Neural cell (in vitro differentiated cells): ENCODE results near the gene COPS7A. TPM values are rescaled to one million over a fixed set of nuclear protein-coding genes. Genes with fewer than 3 reads are reported as not detected.

Source experiments
- H2AFZ ChIP-seq: fragments of 200-600, 300-800 bp; sonication (generic), shearing (Covaris generic); 2 replicates; pipeline ENCODE4 v1.6.0; 2014; ENCODE audit warnings: low read depth, mild to moderate bottlenecking, antibody characterized with exemption, low read length, moderate library complexity
- H3F3A ChIP-seq: fragments of 200-600 bp; shearing (Covaris generic); 2 replicates; pipeline ENCODE4 v1.6.1; 2016; ENCODE audit warnings: mild to moderate bottlenecking, moderate library complexity, mixed read lengths, antibody characterized with exemption, low read length; ENCODE audit not compliant: insufficient read depth, poor library complexity, severe bottlenecking
- H3K27ac ChIP-seq: fragments of 200-600, 300-800 bp; sonication (generic), shearing (Covaris generic); 2 replicates; pipeline ENCODE4 v1.5.1; 2014; ENCODE audit warnings: mild to moderate bottlenecking, low read length, moderate library complexity
- H3K27me3 ChIP-seq: fragments of 300-800, 200-600 bp; sonication (generic), shearing (Covaris generic); 2 replicates; pipeline ENCODE4 v1.6.0; 2014; ENCODE audit warnings: mild to moderate bottlenecking, low read depth, low read length, moderate library complexity; ENCODE audit not compliant: insufficient read depth
- H3K36me3 ChIP-seq: fragments of 300-800, 200-600 bp; sonication (generic), shearing (Covaris generic); 2 replicates; pipeline ENCODE4 v1.5.1; 2014; ENCODE audit warnings: mild to moderate bottlenecking, antibody characterized with exemption, low read length, moderate library complexity; ENCODE audit not compliant: insufficient read depth
- H3K4me2 ChIP-seq: fragments of 300-800, 200-600 bp; sonication (generic), shearing (Covaris generic); 2 replicates; pipeline ENCODE4 v1.6.0; 2014; ENCODE audit warnings: mild to moderate bottlenecking, low read length
- H3K4me3 ChIP-seq: fragments of 300-800, 200-600 bp; sonication (generic), shearing (Covaris generic); 2 replicates; pipeline ENCODE4 v1.5.1; 2014; ENCODE audit warnings: mild to moderate bottlenecking, low read length, moderate library complexity
- H3K79me2 ChIP-seq: fragments of 200-600 bp; shearing (Covaris generic); replicated peaks from 2 replicates; pipeline ENCODE4 v1.6.0; 2014; ENCODE audit warnings: mild to moderate bottlenecking, low read length, moderate library complexity; ENCODE audit not compliant: insufficient read depth
- H3K9ac ChIP-seq: fragments of 300-800, 200-600 bp; sonication (generic), shearing (Covaris generic); 2 replicates; pipeline ENCODE4 v1.6.1; 2016; ENCODE audit warnings: mild to moderate bottlenecking, low read length, mixed read lengths
- H3K9me2 ChIP-seq: fragments of 200-600 bp; shearing (Covaris generic); 2 replicates; pipeline ENCODE4 v1.6.1; 2016; ENCODE audit warnings: mild to moderate bottlenecking, low read length, mixed read lengths; ENCODE audit not compliant: insufficient read depth
- H3K9me3 ChIP-seq: fragments of 200-600, 300-800 bp; sonication (generic), shearing (Covaris generic); 2 replicates; pipeline ENCODE4 v1.6.1; 2016; ENCODE audit warnings: mild to moderate bottlenecking, mixed run types, low read length, moderate library complexity, mixed read lengths
- H4K20me1 ChIP-seq: fragments of 200-600 bp; shearing (Covaris generic); 2 replicates; pipeline ENCODE4 v1.6.1; 2016; ENCODE audit warnings: mild to moderate bottlenecking, mixed run types; ENCODE audit not compliant: insufficient read depth
- EP300 ChIP-seq: fragments of 450-650 bp; conservative IDR thresholded peaks from 2 replicates; pipeline ENCODE4 v1.6.1; 2014; ENCODE audit warnings: antibody characterized with exemption, mild to moderate bottlenecking, moderate library complexity; ENCODE audit not compliant: poor library complexity, severe bottlenecking
- EZH2 ChIP-seq: fragments of 200-600, 300-800 bp; shearing (Covaris generic), sonication (generic); IDR thresholded peaks from 2 replicates; pipeline ENCODE4 v1.6.1; 2014; ENCODE audit warnings: antibody characterized with exemption, low read length, borderline replicate concordance, mild to moderate bottlenecking; ENCODE audit not compliant: insufficient read depth, poor library complexity, severe bottlenecking
- MXI1 ChIP-seq: fragments of 450-650 bp; conservative IDR thresholded peaks from 2 replicates; pipeline ENCODE4 v1.6.1; 2014; ENCODE audit warnings: antibody characterized with exemption, mild to moderate bottlenecking; ENCODE audit not compliant: poor library complexity, severe bottlenecking
- POLR2AphosphoS5 ChIP-seq: IDR thresholded peaks from 2 replicates; pipeline ENCODE4 v1.6.1; 2012
- RAD21 ChIP-seq: fragments of 450-650 bp; conservative IDR thresholded peaks from 2 replicates; pipeline ENCODE4 v1.6.1; 2014; ENCODE audit warnings: antibody characterized with exemption, mild to moderate bottlenecking, moderate library complexity
- SMC3 ChIP-seq: fragments of 450-650 bp; conservative IDR thresholded peaks from 2 replicates; pipeline ENCODE4 v1.6.1; 2014; ENCODE audit warnings: antibody characterized with exemption, mild to moderate bottlenecking, moderate library complexity; ENCODE audit not compliant: poor library complexity
- TAF1 ChIP-seq: IDR thresholded peaks from 2 replicates; pipeline ENCODE4 v1.6.1; 2012; ENCODE audit warnings: low read depth
- polyA plus RNA-seq: library from polyadenylated mRNA; depleted of rRNA; stranded (reverse); fragments of >200 nt; gene quantifications from 2 replicates; pipeline ENCODE4 v1.2.3, GENCODE V29; 2014
- TF ChIP-seq, protein P1 (sequence below): IDR thresholded peaks from 2 replicates; pipeline ENCODE4 v1.6.1; 2012; ENCODE audit warnings: borderline replicate concordance
- TF ChIP-seq, protein P2 (sequence below): fragments of 450-650 bp; IDR thresholded peaks from 2 replicates; pipeline ENCODE4 v1.5.1; 2014; ENCODE audit warnings: antibody characterized with exemption, mild to moderate bottlenecking, moderate library complexity; ENCODE audit not compliant: poor library complexity, severe bottlenecking

Gene COPS7A
- polyA plus RNA-seq, 1 donor from 2014 or later = 45.8 TPM

DNA sequence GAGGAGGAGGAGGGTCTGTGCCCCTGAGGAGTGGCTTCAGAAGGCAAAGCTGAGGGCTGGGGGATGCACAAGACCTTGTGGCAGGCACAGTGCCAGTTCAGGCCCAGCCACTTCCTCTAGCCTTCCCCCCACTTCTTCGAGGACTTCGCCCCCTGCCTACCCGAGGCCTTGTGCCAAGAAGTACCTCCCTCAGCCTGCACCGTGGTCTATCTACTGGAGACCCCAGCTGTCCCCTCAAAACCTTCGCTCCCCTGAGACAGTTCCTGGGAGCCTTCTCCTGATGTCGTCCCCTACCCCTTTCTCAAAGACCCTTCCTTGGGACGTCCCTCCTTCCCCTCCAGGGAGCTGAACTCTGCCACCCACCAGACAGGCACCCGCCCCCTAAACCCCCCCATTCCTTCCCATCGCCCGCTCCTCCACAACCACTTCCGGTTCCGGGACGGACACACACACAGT, 35.3 kb upstream of the COPS7A start:
- Histone ChIP-seq H3K27me3 (no peaks in the 10 kb centered on the region), H3K36me3 (no peaks in the 10 kb centered on the region), H3K9me2 (no peaks in the 10 kb centered on the region), H3K9me3 (no peaks in the 10 kb centered on the region), H2AFZ (peak overlapping the region; percentile 85), H3K4me2 (peak overlapping the region; percentile 50), H4K20me1 (no peaks in the 10 kb centered on the region), H3K79me2 (peaks cover 60% of the 10 kb centered on the region), H3K9ac (peak overlapping the region; percentile 98), H3K27ac (peak overlapping the region; percentile 93), H3K4me3 (peak overlapping the region; percentile 95), H3F3A (no peaks in the 10 kb centered on the region)
- TF ChIP-seq EP300 (no peak), EZH2 (no peak), MXI1 (no peak), POLR2AphosphoS5 (no peak), SMC3 (no peak), RAD21 (no peak), TAF1 (no peak)
- TF ChIP-seq, protein P1, sequence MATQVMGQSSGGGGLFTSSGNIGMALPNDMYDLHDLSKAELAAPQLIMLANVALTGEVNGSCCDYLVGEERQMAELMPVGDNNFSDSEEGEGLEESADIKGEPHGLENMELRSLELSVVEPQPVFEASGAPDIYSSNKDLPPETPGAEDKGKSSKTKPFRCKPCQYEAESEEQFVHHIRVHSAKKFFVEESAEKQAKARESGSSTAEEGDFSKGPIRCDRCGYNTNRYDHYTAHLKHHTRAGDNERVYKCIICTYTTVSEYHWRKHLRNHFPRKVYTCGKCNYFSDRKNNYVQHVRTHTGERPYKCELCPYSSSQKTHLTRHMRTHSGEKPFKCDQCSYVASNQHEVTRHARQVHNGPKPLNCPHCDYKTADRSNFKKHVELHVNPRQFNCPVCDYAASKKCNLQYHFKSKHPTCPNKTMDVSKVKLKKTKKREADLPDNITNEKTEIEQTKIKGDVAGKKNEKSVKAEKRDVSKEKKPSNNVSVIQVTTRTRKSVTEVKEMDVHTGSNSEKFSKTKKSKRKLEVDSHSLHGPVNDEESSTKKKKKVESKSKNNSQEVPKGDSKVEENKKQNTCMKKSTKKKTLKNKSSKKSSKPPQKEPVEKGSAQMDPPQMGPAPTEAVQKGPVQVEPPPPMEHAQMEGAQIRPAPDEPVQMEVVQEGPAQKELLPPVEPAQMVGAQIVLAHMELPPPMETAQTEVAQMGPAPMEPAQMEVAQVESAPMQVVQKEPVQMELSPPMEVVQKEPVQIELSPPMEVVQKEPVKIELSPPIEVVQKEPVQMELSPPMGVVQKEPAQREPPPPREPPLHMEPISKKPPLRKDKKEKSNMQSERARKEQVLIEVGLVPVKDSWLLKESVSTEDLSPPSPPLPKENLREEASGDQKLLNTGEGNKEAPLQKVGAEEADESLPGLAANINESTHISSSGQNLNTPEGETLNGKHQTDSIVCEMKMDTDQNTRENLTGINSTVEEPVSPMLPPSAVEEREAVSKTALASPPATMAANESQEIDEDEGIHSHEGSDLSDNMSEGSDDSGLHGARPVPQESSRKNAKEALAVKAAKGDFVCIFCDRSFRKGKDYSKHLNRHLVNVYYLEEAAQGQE = no peak
- TF ChIP-seq, protein P2, sequence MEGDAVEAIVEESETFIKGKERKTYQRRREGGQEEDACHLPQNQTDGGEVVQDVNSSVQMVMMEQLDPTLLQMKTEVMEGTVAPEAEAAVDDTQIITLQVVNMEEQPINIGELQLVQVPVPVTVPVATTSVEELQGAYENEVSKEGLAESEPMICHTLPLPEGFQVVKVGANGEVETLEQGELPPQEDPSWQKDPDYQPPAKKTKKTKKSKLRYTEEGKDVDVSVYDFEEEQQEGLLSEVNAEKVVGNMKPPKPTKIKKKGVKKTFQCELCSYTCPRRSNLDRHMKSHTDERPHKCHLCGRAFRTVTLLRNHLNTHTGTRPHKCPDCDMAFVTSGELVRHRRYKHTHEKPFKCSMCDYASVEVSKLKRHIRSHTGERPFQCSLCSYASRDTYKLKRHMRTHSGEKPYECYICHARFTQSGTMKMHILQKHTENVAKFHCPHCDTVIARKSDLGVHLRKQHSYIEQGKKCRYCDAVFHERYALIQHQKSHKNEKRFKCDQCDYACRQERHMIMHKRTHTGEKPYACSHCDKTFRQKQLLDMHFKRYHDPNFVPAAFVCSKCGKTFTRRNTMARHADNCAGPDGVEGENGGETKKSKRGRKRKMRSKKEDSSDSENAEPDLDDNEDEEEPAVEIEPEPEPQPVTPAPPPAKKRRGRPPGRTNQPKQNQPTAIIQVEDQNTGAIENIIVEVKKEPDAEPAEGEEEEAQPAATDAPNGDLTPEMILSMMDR = no peak

DNA sequence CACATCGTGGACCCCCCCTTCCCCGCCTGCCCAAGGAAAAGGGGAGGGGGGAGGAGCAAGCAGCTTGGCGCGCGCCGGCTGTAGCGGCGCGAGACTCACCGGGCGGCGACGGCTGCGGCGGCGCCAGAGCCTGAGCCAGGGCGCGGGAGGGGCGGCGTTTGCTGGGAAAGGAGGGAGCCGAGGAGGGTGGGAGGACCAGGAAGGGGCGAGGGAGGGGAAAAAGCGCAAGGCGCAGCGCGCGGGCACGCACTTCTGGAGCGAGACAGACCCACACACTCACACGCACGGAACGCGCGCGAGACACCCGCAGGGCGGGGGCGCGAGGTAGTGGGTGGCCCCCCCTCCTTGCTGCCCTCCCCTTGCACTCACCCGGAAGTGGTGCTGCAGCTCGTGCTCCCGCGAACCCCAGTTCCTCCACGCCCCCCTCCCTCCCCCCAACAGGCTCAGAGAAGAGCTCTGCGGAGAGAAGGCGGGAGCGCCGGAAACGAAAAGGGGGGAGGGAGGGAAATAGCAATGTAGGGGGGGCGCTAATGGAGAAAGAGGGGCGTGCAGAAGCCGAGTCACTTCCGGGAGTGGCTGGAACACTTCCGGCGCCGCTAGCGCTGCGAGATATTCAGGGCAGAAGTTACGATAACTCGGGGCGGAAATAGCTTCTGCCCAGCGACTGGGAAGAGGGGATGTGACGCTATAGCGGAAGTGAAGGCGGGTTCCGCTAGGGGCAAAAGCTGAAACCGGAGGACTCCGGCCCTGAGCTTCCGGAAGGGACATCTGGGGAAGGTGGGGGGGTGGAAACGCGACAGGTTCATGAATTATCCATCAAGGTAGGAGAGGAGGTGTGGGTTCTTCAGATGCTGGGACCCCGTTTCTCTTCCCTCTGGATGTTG, 34.6 kb upstream of the COPS7A start, which contains the start of gene ZNF384:
Gene ZNF384 (minus strand): TSS at position 377 of the 884 bp plus-strand sequence. CDS start 9,855 bp downstream, outside the sequence.
- H3K79me2 ChIP-seq = peaks cover 53% of the 10 kb centered on the region
- TF ChIP-seq, protein P1 = peak; percentile 74
- TF ChIP-seq EP300 (peak; percentile 34), TAF1 (peak; percentile 49), RAD21 (no peak), EZH2 (no peak), MXI1 (peak; percentile 72), SMC3 (peak; percentile 52), POLR2AphosphoS5 (peak; percentile 81)
- TF ChIP-seq, protein P2 = peak; percentile 55
- H3K9ac ChIP-seq = peak within 1 kb of the TSS; percentile 98
- H3K9me2 ChIP-seq = no peaks in the 10 kb centered on the region
- H3K27ac ChIP-seq = peak within 1 kb of the TSS; percentile 93
- no peaks in the 10 kb centered on the region for H3K27me3 ChIP-seq
- no peaks in the 10 kb centered on the region for H3K9me3 ChIP-seq
- peak within 1 kb of the TSS; percentile 85 for H2AFZ ChIP-seq
- no peaks in the 10 kb centered on the region for H3K36me3 ChIP-seq
- no peaks in the 10 kb centered on the region for H4K20me1 ChIP-seq
- H3K4me2 ChIP-seq = peak within 1 kb of the TSS; percentile 99
- H3K4me3 ChIP-seq = peak within 1 kb of the TSS; percentile 95
- no peaks in the 10 kb centered on the region for H3F3A ChIP-seq
